Left renal cortex interstitium (tissue), 4 donors: Measurements from ENCODE around the gene PTPRK. TPM values are rescaled to one million over a fixed set of nuclear protein-coding genes. Genes with fewer than 3 reads are reported as not detected.

ENCODE experiments used
- DNase-seq, 4 donors: peaks; one replicate each; pipeline ENCODE4 v3.0.0-alpha.2; 2013; ENCODE audit warnings: low read depth in 4 of 4, low spot score in 2 of 4, missing footprints in 1 of 4
- polyA plus RNA-seq, 4 donors: library from polyadenylated mRNA; unstranded; fragments of 120-200 nt; gene quantifications; one replicate each; pipeline ENCODE4 v1.2.1, GENCODE V29; 2013; ENCODE audit not compliant: insufficient read length in 4 of 4

Gene PTPRK
- polyA plus RNA-seq, 4 donors = 47.6 to 56.0 (median 49.7) TPM

DNA sequence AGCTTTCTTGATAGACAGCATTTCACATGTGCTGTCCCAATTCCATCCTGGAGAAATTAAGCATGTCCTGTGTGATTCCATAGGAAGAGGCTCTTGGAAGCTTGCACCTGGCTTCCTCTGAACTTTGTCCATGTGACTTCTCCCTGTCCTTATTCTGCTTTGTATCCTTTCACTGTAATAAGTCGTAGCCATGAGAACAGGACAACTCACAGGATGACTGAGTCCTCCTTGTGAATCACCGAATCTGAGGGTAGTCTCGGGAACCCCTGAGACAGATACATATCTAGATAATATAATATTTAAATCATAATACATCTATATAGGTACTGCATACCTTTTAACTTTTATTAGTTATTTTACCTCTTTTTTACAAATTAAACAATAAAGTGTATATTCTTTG, 462.9 kb downstream of the PTPRK start:
- no peak for DNase-seq

DNA sequence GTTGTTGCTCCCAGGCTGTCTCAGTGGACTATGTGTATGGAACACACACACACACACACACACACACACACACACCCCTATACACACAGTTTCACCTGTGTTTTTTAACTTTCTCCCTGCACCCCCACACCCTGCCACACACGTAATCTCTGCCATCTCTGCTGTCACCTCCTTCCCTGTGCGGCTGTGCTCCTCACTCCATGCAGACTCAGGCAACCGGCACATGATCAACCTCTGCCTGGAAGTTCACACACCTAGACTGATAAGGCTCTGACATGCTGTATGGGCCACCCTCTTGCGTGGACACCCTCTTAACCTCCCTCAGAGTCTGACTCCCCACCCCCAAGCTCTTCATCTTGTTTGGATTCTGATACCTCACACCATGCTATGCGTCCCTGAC, 467.3 kb downstream of the PTPRK start:
- DNase-seq = no peak

DNA sequence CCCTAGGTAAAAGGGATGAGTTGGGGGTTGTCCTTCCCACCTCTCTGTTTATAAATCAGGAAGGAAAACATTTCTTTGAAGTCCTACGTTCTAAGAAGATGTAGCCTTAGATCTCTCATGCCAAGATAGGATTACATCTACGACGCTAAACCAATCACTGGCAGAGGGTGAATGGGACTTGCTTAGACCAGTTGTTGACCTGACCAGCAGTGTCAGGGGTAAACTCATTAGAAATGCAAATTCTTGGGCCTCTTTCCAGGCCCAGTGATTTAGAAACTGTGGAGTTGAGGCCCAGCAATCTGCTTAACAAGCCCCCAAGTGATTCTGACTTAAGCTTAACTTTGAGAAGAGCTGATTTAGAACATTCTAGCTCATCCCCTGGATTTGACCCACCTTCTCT, 472.4 kb downstream of the PTPRK start:
- no peak for DNase-seq

DNA sequence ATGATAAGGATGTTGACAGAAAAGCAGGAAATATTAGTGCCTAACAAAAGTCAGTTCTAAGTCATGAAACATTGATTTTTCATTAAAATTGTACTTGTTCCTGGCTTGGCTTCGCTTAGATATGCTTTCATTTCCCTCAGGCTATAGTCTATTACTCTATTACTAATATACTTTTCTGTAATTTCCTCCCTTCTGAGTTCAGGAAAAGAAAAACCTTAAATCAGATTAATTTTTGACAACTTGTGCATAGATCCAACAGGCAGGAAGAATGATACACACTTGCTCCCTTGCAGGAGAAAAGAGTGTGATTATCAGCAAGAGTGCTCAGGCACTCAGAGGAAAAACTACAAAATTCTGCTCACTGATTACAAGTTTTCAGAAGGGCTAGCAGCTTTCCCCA, 474.4 kb downstream of the PTPRK start:
- no peak for DNase-seq

DNA sequence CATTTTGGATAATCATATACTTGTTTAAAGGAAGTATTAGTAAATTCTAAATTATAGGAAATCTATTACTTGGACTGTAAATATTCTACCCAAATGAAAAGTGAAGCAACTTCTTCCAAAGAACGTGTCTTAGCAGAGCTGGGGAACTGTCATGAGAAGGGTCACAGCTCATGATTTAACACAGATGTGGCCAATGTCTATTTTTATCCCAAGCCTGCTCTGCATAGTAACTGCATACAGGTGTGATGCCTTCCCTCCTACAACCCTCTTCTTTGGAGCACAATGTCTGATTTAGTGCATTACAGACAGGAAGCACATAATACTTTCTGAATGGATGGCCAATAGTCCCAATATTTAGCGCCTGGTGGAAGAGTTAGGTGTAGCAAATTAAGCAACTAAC, 480.9 kb downstream of the PTPRK start:
- no peak for DNase-seq

DNA sequence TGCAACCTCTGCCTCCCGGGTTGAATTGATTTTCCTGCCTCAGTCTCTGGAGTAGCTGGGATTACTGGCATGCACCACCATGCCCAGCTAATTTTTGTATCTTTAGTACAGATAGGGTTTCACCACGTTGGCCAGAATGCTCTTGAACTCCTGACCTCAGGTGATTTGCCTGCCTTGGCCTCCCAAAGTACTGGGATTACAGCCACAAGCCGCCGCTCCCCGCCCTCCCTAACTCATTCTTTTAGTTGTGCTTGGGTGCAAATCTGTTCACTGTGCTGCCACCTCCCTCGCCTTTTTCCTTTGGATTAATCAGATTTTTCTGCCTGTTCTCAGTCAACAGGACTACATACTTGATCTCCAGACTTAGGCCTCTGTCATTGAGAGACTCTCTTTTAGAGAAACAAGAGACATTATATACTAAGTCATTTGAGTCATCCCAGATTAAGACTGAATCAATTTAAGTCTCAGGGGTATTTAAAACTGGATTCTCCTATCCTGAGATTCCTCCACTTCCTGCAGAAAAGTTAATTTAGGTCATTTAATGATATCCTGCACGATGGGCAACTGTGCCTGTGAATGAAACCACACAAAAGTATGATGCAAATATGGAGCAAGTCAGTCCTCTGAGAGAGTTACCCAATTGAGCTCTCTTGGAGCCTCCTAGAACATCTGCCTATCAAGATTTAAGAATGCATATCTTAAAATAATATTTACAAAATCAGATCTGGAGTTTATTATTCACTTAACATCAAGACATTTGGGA, 483.4 kb downstream of the PTPRK start:
- DNase-seq = no peak

DNA sequence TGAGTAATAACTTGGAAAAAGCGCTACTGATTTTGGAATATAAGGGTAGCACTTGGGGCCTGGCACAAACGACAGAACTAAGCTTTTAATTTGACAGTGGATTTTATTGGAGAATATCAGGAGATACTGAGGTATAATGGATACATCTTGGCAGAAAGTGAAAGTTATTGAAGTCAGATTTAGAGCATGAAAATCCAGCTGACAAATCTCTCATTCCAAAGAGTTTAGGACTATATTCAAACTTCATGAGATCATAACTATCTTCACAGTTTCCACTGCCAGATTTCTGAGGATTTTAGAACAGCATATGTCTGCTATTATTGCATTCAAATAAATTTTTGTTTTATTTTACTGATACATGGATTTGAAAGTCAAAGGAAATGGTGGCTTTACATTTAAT, 487.2 kb downstream of the PTPRK start:
- DNase-seq = no peak

DNA sequence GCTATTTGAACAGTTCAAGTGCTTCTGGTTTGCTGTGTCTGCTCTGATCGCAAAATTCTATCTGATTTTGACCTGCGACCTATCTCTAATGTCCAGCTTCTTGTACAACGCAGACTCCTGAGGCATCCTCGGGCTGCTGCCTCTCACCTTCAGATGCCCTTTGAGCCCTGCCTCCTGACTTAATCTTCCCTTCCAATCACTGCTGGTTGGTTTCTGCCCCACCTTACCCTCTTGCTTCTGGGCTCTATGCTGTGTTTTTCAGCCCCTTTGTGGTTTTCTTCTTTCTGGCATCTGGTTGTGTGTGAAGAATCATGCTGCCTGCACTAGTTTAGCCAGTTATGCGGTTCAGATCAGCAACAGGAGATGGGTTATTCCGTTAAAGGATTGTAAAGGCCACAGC, 488.4 kb downstream of the PTPRK start:
- no peak for DNase-seq

DNA sequence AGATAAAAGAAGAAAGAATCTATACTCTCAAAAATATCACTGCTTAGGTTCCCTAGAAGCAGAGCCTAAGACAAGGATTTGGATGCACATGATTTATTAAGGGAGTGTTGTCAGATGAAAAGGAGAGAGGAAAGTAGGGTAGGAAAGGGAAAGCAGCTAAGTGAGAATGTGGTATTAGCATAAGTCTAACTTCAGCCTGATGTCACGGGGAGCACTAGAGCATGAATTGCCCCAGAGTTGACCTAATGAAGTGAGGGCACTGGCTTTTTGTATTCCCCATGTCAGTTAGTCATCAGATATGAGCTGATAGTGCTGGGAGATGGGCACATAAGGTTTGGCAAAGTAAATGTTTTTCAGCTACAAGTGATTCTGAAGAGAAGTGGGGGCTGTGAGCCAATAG, 490.6 kb downstream of the PTPRK start:
- no peak for DNase-seq

DNA sequence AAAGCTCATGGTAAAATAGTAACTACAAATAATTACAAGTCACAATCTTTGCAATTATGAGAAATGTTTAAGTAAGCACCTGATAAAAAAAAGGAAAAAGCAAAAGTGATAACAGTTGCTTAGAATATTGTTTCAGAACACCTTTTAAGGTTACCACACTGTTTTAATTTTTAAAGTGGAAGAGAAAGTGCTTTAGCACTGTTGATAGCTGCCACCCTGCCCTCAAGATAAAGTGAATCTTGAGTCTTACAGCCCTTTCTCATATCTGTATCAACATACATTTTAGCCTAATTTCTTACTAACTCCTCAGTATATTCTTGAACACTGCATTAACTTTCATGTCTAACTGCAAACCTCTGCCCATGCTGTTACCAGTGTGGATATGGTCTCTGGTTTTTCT, 492.2 kb downstream of the PTPRK start:
- DNase-seq = no peak

DNA sequence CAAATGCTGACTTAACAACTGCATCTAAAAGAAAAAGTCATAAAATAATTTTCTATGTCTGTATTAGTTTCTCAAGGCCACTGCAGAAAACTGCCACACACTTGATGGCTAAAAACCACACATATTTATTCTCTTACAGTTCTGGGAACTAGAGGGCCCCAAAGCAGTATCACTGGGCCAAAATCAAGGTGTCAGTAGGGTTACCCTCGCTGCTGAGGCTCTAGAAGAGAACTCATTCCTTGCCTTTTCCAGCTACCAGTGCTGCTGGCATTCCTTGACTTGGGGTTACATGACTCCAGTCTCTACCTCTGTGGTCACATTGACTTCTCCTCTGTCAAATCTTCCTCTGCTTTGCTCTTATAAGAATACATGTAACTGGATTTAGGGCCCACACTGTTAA, 494.9 kb downstream of the PTPRK start:
- no peak for DNase-seq

DNA sequence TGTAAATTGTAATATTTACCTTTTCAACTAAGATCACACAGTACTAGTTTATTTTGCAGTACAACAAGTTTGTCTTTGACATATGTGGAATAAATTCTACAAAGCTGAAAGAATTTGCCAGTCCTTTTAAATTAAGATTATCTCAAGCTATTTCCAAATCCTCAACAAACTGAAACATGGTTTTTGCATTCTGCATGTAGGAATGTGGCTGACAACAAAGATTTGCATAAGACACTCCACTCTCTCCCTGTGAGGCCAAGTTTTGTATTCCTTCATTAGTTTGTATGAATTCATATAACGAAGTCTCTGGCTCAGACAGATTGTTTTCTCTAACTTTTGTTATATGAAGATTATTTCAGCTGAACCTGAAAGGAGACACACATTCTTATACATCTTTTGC, 495.4 kb downstream of the PTPRK start:
- DNase-seq = no peak

DNA sequence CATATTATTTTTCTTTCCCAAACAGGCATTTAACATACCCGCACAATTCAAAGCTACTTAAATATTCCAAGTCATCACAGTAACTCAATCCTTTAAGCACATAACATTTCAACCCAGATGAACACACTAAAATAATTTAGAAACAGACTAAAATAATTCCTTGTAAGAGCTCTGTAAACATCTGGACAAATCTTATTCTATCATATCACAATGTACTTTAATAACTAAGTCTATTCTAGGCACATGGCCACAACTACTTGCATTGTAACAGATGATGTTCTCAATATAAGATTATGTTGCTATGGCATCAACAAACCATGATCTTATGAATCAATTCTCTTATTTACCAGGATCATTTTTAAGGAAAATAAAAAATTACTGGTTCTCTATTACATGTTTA, 496.4 kb downstream of the PTPRK start:
- DNase-seq = no peak

DNA sequence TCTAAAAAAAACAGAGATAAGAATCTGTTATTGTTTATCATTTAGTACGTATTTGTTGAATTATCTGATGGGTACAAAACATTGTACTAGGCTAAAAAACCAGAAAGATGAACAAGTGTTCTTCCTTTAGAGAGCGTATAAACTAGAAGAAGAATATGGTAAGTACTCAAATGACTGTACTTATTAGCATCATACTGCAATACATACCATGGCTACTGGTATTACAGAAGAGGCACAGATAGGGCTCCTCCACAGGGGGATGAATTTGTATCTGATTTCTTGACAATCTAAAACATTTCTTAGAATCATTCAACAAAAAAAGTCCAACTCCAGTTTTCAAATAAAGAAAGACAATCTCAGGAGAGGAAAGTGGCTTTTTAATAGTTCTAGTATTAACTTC, 501.6 kb downstream of the PTPRK start:
- DNase-seq = no peak

DNA sequence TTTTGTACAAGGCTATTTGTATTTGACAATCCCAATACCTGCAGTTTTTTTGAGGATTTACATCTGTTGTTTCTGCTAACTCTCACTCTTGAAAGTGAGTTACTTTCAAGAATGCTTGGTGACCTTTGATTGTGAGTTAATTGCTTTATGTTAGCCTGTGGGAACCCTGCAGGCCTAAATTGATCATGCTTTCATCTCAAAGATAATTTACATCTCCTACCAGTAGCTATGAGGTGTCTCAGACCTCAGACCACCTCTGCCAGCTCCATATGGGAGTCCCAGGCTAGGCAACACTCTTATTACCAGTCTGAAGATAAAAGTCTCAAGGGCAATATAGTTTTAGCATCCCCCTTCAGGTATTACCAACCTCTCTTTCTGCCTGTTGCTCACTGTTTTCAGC, 503.1 kb downstream of the PTPRK start:
- DNase-seq = no peak

DNA sequence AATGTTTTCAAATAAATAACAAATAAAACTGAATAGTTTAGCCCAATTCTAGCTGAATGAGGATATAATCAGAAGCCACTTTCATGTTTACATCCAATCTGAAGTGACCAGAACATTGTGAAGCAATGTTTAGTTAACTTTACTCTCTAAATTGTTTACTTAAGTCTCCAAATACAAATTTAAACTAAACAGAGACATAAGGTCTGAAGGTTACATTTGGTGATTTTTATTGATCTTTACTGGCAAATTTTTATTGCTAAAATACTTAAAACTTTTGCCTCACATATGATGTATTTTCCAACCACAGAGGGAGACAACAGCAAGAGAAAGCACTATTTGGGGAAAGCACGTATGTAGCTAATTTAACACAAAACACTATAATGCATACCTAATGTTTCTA, 512.7 kb downstream of the PTPRK start:
- DNase-seq = no peak

DNA sequence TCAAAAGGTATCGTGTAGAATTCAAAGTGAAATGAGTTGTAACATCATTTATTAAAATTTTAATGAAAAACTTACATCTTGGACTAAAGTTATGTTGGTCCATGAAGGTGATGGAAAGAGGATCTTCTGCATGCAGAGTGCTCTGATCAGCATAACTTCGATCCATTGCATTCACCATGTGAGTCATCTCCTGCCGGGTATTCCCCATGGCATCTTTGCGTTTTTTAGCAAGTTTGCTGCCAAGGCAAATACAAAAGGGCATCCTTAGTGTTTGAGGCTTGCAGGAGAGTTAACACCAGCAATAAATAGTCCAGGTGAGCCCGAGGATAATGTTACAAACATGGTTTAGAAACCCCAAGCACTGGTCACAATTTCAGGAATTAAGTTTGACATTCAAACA, 515.4 kb downstream of the PTPRK start:
- no peak for DNase-seq

DNA sequence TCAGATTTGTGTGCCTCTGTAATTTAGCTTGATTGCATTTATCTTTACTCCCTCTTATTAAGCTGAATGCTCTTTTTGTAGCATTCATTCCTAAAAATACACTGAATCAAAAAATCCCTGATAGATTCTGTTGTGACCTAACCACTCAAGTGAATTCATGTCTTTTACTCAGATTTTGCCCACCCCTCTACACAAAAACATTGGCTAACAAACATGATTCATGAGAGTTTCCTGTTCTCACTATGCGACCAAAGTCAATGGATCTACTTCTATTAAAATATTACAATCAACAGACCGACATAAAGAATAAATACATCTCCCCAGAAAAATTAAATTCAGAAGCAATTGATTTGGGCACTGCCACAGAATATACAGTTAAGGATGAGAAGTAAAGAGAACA, 520.0 kb downstream of the PTPRK start:
- DNase-seq = no peak

DNA sequence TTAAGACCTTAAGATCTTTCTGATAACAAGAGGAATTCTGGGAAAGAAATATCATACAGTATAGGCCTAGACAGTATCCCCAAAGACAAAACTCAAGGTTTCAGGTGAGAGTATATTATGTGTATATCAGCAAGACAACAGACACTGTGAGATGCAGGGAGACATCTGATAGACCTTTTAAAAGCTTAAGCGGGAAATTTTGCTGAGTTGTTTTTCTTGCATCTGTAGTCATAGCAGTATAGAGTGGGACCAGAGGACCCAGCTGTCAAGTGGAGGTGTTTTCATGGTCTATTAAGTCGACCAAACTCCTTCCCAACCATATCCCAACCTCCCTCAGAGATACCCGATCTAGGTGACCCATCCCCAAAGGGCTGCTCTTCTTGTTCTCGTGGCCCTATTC, 521.4 kb downstream of the PTPRK start:
- DNase-seq = no peak

DNA sequence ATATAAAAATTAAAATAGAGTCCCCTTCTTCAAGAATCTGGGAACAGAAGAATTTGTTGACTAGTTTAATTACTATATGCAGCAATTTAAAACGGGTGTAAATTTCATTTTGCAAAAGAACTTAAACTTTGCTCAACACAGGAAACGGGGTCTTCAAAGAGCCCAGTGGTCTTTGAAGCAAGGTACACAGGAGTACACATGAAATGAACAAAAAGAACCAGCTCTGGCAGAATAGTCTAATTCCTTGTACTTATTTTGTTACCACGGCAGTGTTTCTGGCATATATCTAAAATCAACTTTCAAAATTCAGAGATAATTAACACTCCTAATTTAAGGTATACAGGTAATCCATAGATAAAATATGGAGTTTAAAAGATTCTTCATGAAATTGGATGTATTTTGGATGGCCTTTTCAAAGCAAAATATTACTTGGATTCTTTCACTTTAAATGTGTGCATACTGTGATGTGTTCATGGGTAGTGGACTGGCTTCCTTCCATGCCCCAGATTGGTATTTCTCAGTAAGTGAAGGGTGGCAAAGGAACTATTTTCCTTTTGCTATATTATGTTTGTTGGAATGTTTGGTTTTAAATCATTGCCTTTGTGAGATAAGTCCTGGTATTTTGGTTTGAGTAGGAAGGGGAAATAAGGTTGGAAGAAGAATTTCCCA, 522.8 kb downstream of the PTPRK start:
- DNase-seq = no peak

DNA sequence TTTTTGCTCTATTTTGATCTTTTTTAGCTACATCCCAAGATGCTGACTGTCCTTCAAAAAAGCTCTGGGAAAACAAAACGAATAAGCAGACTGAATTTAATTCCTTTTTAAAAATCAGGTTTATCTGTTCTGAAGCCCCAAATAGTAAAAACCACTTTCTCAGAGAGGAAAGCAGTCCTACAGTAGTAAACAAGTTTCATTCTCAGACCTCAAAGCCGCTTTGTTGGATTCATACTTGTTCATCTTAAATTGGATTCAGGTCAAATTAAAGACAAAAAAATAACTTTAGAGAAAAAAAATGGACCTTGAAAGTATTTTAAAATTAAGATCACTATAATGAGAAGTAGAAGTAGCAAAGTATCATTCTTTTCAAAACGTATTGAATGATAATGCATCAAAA, 523.5 kb downstream of the PTPRK start:
- no peak for DNase-seq

DNA sequence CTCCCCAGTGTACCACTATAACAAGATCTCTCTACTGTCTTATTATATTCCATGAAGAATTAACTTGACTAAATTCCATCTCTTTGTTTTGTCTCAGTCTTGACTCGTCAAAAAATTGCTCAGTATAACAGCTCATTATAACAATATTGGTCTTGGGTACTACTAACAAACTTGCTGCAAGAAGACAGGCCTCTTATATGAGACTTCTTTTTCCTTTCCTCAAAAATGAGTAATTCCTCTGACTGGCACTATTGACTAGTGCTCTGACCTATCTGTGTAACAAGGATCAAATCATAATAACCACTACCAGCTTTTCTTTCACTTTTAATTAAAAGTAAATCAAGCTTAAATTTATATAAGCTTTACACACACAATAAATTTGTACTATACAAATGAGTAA, 528.3 kb downstream of the PTPRK start:
- DNase-seq = no peak

DNA sequence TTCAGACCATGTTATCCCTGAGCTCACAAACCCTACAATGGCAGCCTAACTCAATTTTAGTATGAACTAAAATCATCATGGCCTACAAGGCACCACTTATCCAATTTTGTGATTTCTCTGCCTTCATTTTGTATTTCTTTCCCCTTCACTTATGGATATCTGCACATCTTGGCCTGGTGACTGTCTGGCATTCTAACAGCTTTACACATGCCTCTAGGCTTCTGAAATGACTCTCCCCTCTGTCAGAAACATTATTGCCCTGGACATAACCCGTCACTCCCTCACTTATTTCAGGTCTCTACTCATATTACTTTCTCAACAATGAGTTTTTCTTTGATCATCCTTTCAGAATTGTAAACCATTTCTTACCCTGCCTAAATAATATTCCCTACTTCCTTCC, 530.3 kb downstream of the PTPRK start:
- no peak for DNase-seq
